SU-DHL-6 (cell line): ENCODE data around the gene ANXA6.

ENCODE experiments used
- CTCF ChIP-seq: fragments of 200-600 bp; sonication (generic); IDR thresholded peaks from one replicate; pipeline ENCODE4 v1.5.1; 2017; ENCODE audit warnings: antibody characterized with exemption, mild to moderate bottlenecking, low read length, moderate library complexity; ENCODE audit not compliant: insufficient read depth, poor library complexity, severe bottlenecking
- EZH2phosphoT487 ChIP-seq: fragments of 200-600 bp; sonication (generic), shearing (Covaris generic); conservative IDR thresholded peaks from 2 replicates; pipeline ENCODE4 v1.6.1; 2018; ENCODE audit warnings: mild to moderate bottlenecking, antibody characterized with exemption, low read length, moderate library complexity, mixed read lengths

- TF ChIP-seq CTCF (no peak), EZH2phosphoT487 (no peak)
Observed at GRCh38 chr5:151076616-151077015, 81.0 kb downstream of the ANXA6 start.
